ENCODE results near the gene TMEM161A.

Gene TMEM161A

GRCh38 chr19:19095691-19096090 is 42.6 kb downstream of the TMEM161A start:
- no peak for DNase-seq

DNA sequence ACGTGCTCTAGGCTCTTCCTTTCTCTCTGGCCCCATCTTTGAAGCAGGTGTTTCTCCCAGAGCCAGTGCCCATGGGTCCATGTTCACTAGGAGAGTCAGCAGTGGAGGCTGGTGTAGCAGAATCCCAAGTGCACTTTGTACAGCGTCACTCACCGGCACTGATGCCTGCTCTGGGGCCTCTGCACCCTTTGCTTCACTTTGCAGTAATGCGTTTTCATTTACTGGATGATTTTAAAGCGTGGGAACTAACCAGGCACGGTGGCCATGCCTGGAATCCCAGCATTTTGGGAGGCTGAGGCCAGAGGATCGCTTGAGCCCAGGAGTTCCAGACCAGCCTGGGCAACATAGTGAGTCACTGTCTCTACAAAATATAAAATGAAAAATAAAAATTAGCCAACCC is 43.8 kb downstream of the TMEM161A start:
- DNase-seq: no peak

- no peak for DNase-seq
These were observed 50.6 kb downstream of the TMEM161A start for GRCh38 chr19:19087676-19088075.

- DNase-seq: no peak
These were observed 54.7 kb downstream of the TMEM161A start for GRCh38 chr19:19083413-19084178.

DNA sequence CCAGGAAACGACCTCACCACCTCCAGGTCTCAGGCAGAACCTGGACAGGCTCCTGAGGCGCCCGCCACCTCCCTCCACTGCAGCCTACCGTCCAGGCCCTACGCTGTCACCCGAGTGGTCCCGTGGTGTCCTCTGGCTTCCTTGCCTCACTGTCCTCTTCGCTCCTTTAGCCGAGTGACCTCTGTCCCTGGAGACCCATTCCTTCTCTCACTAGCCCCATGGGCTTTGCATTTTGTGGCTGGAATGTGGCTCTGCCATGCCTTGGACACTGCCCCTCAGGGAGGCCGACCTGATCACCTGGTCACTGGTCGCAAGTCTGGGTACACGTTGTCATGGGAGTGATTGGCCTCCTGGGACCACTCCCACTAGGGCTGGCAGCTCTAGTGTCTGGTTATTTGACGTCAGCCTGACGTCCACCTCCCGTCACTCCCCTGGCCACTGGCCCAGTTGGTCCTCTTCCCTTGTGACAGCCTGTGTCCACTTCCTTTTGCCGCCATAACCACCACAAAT is 56.6 kb downstream of the TMEM161A start:
- no peak for DNase-seq

GRCh38 chr19:19079571-19079970 is 58.7 kb downstream of the TMEM161A start:
- DNase-seq: no peak

GRCh38 chr19:19078801-19079200 is 59.5 kb downstream of the TMEM161A start:
- DNase-seq: no peak

- DNase-seq: no peak
These were observed 61.2 kb downstream of the TMEM161A start for GRCh38 chr19:19077103-19077502.

GRCh38 chr19:19076476-19076875 is 61.8 kb downstream of the TMEM161A start:
- DNase-seq: no peak

GRCh38 chr19:19075126-19075525 is 63.2 kb downstream of the TMEM161A start:
- no peak for DNase-seq

- no peak for DNase-seq
These were observed 63.9 kb downstream of the TMEM161A start for GRCh38 chr19:19074196-19074882.

DNA sequence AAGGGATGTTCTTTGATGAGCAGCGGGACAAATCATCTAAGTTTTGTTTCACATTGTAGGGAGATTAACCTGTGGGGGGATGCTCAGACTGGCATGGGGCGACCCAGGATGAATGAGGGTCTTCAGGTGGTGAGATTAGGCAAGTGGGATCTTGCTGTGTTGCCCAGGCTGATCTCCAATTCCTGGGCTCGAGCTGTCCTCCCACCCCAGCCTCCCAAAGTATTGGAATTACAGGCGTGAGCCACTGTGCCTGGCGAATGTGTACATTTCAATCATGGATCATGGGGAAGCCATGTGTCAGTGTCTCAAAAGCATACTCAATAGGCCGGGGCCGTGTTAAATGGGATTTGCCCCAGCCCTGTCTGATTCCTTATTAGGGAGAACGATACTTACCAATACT is 66.4 kb downstream of the TMEM161A start:
- DNase-seq: no peak
